AG10803 (cell line): ENCODE measurements around the gene PPP4R2.

Experiments
- DNase-seq: peaks from one replicate; pipeline ENCODE4 v3.0.0; 2010; ENCODE audit warnings: low read depth
- H3K4me3 ChIP-seq: 2 replicates; pipeline ENCODE4 v1.5.1; 2011; ENCODE audit warnings: mild to moderate bottlenecking, low read length, control low read depth
- CTCF ChIP-seq: conservative IDR thresholded peaks from 2 replicates; pipeline ENCODE4 v1.5.1; 2011; ENCODE audit warnings: mild to moderate bottlenecking, low read length, control low read depth, inconsistent platforms

Gene PPP4R2

DNA sequence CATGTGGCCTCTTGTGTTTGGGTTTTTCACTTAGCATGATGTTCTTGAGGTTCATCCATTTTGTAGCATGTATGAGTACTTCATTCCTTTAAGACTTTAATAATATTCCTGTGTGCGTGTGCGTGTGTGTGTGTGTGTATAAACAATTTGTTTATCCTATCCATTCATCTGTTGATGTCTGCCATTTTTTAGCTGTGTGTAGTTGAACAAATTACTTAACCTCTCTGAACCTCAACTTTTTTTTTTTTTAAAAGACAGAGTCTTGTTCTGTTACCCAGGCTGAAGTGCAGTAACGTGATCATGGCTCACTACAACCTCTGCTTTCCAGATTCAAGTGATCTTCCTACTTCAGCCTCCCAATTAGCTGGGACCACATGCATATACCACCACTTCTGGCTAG lies 112.1 kb downstream of the PPP4R2 start:
- no peak for TF ChIP-seq CTCF
- no peak for DNase-seq
- no peak overlapping the region for H3K4me3 ChIP-seq

- TF ChIP-seq CTCF: no peak
- no peak for DNase-seq
Observed at GRCh38 chr3:73110530-73110929, 113.9 kb downstream of the PPP4R2 start.

GRCh38 chr3:73114711-73115110 lies 118.1 kb downstream of the PPP4R2 start:
- no peak for DNase-seq
- no peak overlapping the region for H3K4me3 ChIP-seq
- TF ChIP-seq CTCF: no peak

More at GRCh38 chr3:73110530-73110929, 113.9 kb downstream of the PPP4R2 start:
- no peak overlapping the region for H3K4me3 ChIP-seq

DNA sequence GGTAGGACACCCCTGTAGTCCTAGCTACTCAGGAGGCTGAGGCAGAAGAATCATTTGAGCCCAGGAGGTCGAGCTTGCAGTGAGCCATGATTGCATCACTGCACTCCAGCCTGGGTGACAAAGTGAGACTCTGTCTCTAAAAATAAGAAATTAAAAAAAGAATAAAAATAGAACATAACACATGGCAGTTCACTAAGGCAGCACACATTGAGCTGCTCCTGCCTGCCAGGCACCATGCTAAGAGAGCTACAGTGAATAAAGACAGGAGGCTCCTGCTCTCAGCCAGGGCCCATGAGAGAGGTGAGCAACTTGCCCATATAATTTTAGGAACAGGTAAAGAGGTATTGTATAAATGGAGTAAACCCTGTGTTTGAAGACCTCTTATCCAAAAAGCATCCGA lies 119.2 kb downstream of the PPP4R2 start:
- no peak overlapping the region for H3K4me3 ChIP-seq
- TF ChIP-seq CTCF: no peak
- DNase-seq: no peak
